ENCODE measurements around the gene GAB2.
"Not testable (repeated sequence)": the region's sequence is repeated elsewhere in the genome, so short reads cannot be mapped to it uniquely, and the experiment has no call there.

Gene GAB2

GRCh38 chr11:78292109-78292803 lies 125.4 kb downstream of the GAB2 start:
- Histone ChIP-seq H3K36me3 (ENCODE audit: control insufficient read depth, insufficient read depth, low read length) (no peaks in the 10 kb centered on the region), H3K9me3 (ENCODE audit: control insufficient read depth, low read length) (no peaks in the 10 kb centered on the region), H3K27me3 (ENCODE audit: control insufficient read depth, insufficient read depth, low read length) (no peaks in the 10 kb centered on the region), H3K4me1 (ENCODE audit: control insufficient read depth, insufficient read depth, low read length) (peaks cover 5% of the 10 kb centered on the region), H3K4me3 (ENCODE audit: low read length) (no peak overlapping the region), H3K9ac (ENCODE audit: low read length) (no peak overlapping the region)

GRCh38 chr11:78291503-78292108 lies 126.0 kb downstream of the GAB2 start:
- Histone ChIP-seq H3K36me3 (ENCODE audit: control insufficient read depth, insufficient read depth, low read length) (no peaks in the 10 kb centered on the region), H3K27me3 (ENCODE audit: control insufficient read depth, insufficient read depth, low read length) (no peaks in the 10 kb centered on the region), H3K9me3 (ENCODE audit: control insufficient read depth, low read length) (no peaks in the 10 kb centered on the region), H3K9ac (ENCODE audit: low read length) (no peak overlapping the region), H3K4me1 (ENCODE audit: control insufficient read depth, insufficient read depth, low read length) (peaks cover 5% of the 10 kb centered on the region), H3K4me3 (ENCODE audit: low read length) (no peak overlapping the region)

GRCh38 chr11:78290293-78291176 lies 127.1 kb downstream of the GAB2 start:
- Histone ChIP-seq H3K9me3 (ENCODE audit: control insufficient read depth, low read length) (no peaks in the 10 kb centered on the region), H3K9ac (ENCODE audit: low read length) (no peak overlapping the region), H3K27me3 (ENCODE audit: control insufficient read depth, insufficient read depth, low read length) (no peaks in the 10 kb centered on the region), H3K4me1 (ENCODE audit: control insufficient read depth, insufficient read depth, low read length) (peaks cover 5% of the 10 kb centered on the region), H3K4me3 (ENCODE audit: low read length) (no peak overlapping the region), H3K36me3 (ENCODE audit: control insufficient read depth, insufficient read depth, low read length) (no peaks in the 10 kb centered on the region)

- Histone ChIP-seq H3K4me1 (ENCODE audit: control insufficient read depth, insufficient read depth, low read length) (peaks cover 5% of the 10 kb centered on the region), H3K27me3 (ENCODE audit: control insufficient read depth, insufficient read depth, low read length) (no peaks in the 10 kb centered on the region), H3K9me3 (ENCODE audit: control insufficient read depth, low read length) (no peaks in the 10 kb centered on the region), H3K36me3 (ENCODE audit: control insufficient read depth, insufficient read depth, low read length) (no peaks in the 10 kb centered on the region), H3K9ac (ENCODE audit: low read length) (no peak overlapping the region), H3K4me3 (ENCODE audit: low read length) (no peak overlapping the region)
These were observed 127.9 kb downstream of the GAB2 start for GRCh38 chr11:78289552-78290292.

- H3K27me3 ChIP-seq (ENCODE audit: control insufficient read depth, insufficient read depth, low read length) = no peaks in the 10 kb centered on the region
- H3K4me1 ChIP-seq (ENCODE audit: control insufficient read depth, insufficient read depth, low read length) = peaks cover 1% of the 10 kb centered on the region
- no peaks in the 10 kb centered on the region for H3K9me3 ChIP-seq (ENCODE audit: control insufficient read depth, low read length)
- no peaks in the 10 kb centered on the region for H3K36me3 ChIP-seq (ENCODE audit: control insufficient read depth, insufficient read depth, low read length)
- H3K9ac ChIP-seq (ENCODE audit: low read length) = no peak overlapping the region
- no peak overlapping the region for H3K4me3 ChIP-seq (ENCODE audit: low read length)
These were observed 133.4 kb downstream of the GAB2 start for GRCh38 chr11:78284260-78284659.

GRCh38 chr11:78282821-78283220 lies 134.8 kb downstream of the GAB2 start:
- Histone ChIP-seq H3K9ac (ENCODE audit: low read length) (no peak overlapping the region), H3K4me1 (ENCODE audit: control insufficient read depth, insufficient read depth, low read length) (peaks cover 2% of the 10 kb centered on the region), H3K4me3 (ENCODE audit: low read length) (no peak overlapping the region)

GRCh38 chr11:78281511-78281910 lies 136.1 kb downstream of the GAB2 start:
- peaks cover 12% of the 10 kb centered on the region for H3K4me1 ChIP-seq (ENCODE audit: control insufficient read depth, insufficient read depth, low read length)

More at GRCh38 chr11:78282821-78283220, 134.8 kb downstream of the GAB2 start:
- H3K36me3 ChIP-seq (ENCODE audit: control insufficient read depth, insufficient read depth, low read length) = no peaks in the 10 kb centered on the region
- no peaks in the 10 kb centered on the region for H3K27me3 ChIP-seq (ENCODE audit: control insufficient read depth, insufficient read depth, low read length)
- H3K9me3 ChIP-seq (ENCODE audit: control insufficient read depth, low read length) = no peaks in the 10 kb centered on the region

GRCh38 chr11:78277314-78277994 lies 140.2 kb downstream of the GAB2 start:
- H3K4me1 ChIP-seq (ENCODE audit: control insufficient read depth, insufficient read depth, low read length) = peaks cover 12% of the 10 kb centered on the region
- H3K9ac ChIP-seq (ENCODE audit: low read length) = no peak overlapping the region
- H3K36me3 ChIP-seq (ENCODE audit: control insufficient read depth, insufficient read depth, low read length) = no peaks in the 10 kb centered on the region
- no peaks in the 10 kb centered on the region for H3K9me3 ChIP-seq (ENCODE audit: control insufficient read depth, low read length)
- H3K4me3 ChIP-seq (ENCODE audit: low read length) = peak overlapping the region; percentile 0
- H3K27me3 ChIP-seq (ENCODE audit: control insufficient read depth, insufficient read depth, low read length) = no peaks in the 10 kb centered on the region

More at GRCh38 chr11:78281511-78281910, 136.1 kb downstream of the GAB2 start:
- no peaks in the 10 kb centered on the region for H3K9me3 ChIP-seq (ENCODE audit: control insufficient read depth, low read length)
- H3K36me3 ChIP-seq (ENCODE audit: control insufficient read depth, insufficient read depth, low read length) = no peaks in the 10 kb centered on the region
- no peaks in the 10 kb centered on the region for H3K27me3 ChIP-seq (ENCODE audit: control insufficient read depth, insufficient read depth, low read length)
- H3K9ac ChIP-seq (ENCODE audit: low read length) = no peak overlapping the region
- H3K4me3 ChIP-seq (ENCODE audit: low read length) = no peak overlapping the region

GRCh38 chr11:78276311-78276710 lies 141.3 kb downstream of the GAB2 start:
- H3K27me3 ChIP-seq (ENCODE audit: control insufficient read depth, insufficient read depth, low read length) = no peaks in the 10 kb centered on the region
- no peak overlapping the region for H3K9ac ChIP-seq (ENCODE audit: low read length)
- peaks cover 12% of the 10 kb centered on the region for H3K4me1 ChIP-seq (ENCODE audit: control insufficient read depth, insufficient read depth, low read length)
- no peaks in the 10 kb centered on the region for H3K9me3 ChIP-seq (ENCODE audit: control insufficient read depth, low read length)
- H3K4me3 ChIP-seq (ENCODE audit: low read length) = no peak overlapping the region
- H3K36me3 ChIP-seq (ENCODE audit: control insufficient read depth, insufficient read depth, low read length) = no peaks in the 10 kb centered on the region

- Histone ChIP-seq H3K9me3 (ENCODE audit: control insufficient read depth, low read length) (no peaks in the 10 kb centered on the region), H3K36me3 (ENCODE audit: control insufficient read depth, insufficient read depth, low read length) (no peaks in the 10 kb centered on the region), H3K4me3 (ENCODE audit: low read length) (no peak overlapping the region), H3K9ac (ENCODE audit: low read length) (no peak overlapping the region), H3K4me1 (ENCODE audit: control insufficient read depth, insufficient read depth, low read length) (peaks cover 12% of the 10 kb centered on the region), H3K27me3 (ENCODE audit: control insufficient read depth, insufficient read depth, low read length) (no peaks in the 10 kb centered on the region)
These were observed 142.9 kb downstream of the GAB2 start for GRCh38 chr11:78274739-78275138.

GRCh38 chr11:78272625-78273269 lies 144.9 kb downstream of the GAB2 start:
- not testable (repeated sequence) for H3K36me3 ChIP-seq (ENCODE audit: control insufficient read depth, insufficient read depth, low read length); H3K9me3 ChIP-seq (ENCODE audit: control insufficient read depth, low read length); H3K4me3 ChIP-seq (ENCODE audit: low read length); H3K9ac ChIP-seq (ENCODE audit: low read length); H3K27me3 ChIP-seq (ENCODE audit: control insufficient read depth, insufficient read depth, low read length); H3K4me1 ChIP-seq (ENCODE audit: control insufficient read depth, insufficient read depth, low read length)
